Activated CD4-positive, alpha-beta T cell treated with anti-CD3 and anti-CD28 coated beads, Interleukin-2, Interleukin-4, amounts not matched to agents 100 ng/mL and 50 ng/mL, durations not matched to agents 16 hours and 8 hours (primary cell): ENCODE results near the gene RPS14.

Source experiments
- DNase-seq: peaks from one replicate; pipeline ENCODE4 v3.0.0-alpha.2; 2020; ENCODE audit warnings: low spot score

Gene RPS14

DNA sequence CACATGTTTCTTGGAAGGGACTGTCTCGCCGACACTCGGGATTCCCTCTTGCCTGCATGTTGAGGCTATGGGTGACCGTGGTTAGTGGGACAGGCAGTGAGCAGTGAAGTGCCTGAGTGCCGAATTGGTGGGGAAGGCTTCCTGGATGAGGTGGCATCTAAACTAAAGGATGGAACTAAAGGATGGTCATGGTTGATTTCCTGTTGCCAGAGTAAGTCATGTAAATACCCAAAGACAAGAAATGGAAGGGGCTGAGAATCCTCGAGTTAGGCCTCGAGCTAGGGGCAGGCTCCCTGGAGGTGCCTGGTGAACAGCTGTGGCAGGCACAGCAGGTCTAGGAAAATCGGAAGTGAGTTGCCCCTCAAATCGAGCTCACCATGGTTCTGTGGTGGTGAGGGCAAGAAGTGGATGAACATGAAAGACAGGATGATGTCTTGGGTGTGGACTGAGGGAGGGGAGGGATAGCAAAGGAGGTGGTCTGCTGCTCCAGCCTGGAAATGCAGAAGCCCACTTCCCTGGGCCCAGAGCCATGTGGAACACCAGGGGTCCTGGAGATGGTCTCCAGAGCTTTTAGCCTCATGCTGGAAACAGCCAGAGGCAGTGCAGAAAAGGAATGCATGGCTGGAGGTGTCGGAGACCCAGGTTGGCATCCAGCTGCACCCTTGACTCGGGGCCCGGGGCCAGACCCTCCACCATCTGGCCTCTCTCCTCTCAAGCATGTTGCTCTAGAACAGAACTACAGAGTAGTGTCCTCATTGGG is 49.0 kb downstream of the RPS14 start:
- no peak for DNase-seq

- DNase-seq: no peak
Observed at GRCh38 chr5:150399524-150400211, 49.9 kb downstream of the RPS14 start.

- no peak for DNase-seq
Observed at GRCh38 chr5:150398722-150399523, 50.6 kb downstream of the RPS14 start.

DNA sequence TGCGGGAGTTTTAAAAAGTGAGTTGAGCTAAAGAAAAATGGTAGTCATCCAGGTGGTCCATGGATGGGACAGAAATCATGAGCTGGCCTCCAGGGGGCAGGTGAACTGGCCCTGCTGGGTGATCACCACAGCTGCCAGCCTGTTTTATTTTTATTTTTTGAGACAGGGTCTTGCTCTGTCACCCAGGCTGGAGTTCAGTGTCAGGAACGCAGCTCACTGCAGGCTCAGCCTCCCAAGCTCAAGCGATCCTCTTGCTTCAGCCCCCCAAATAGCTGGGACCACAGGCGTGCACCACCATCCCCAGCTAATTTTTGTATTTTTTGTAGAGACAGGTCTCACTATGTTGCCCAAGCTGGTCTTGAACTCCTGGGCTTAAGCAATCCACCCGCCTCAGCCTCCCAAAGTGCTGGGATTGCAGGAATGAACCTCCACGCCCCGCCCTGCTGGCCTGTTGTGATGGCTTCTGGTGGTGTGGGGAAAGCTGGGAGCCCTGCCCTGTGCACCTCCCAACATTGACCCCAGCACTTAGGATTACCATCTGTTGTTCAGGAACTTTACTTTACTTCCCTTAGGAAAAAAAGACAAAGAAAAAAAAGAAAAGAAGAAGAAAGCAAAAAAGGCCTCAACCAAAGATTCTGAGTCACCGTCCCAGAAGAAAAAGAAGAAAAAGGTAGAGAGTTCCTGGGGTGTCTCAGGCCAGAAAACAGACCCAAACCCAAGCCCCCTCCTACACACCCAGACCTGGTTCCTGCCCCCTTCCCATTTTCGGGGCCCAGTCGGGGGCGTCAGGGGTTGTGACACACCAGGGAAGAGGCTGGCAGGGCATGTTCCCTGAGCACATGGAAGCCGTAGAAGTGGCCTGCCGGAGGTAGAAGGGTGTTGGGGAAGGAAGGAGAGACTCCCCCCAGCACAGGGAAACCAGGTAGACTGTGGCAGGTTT is 51.5 kb downstream of the RPS14 start:
- DNase-seq: no peak

DNA sequence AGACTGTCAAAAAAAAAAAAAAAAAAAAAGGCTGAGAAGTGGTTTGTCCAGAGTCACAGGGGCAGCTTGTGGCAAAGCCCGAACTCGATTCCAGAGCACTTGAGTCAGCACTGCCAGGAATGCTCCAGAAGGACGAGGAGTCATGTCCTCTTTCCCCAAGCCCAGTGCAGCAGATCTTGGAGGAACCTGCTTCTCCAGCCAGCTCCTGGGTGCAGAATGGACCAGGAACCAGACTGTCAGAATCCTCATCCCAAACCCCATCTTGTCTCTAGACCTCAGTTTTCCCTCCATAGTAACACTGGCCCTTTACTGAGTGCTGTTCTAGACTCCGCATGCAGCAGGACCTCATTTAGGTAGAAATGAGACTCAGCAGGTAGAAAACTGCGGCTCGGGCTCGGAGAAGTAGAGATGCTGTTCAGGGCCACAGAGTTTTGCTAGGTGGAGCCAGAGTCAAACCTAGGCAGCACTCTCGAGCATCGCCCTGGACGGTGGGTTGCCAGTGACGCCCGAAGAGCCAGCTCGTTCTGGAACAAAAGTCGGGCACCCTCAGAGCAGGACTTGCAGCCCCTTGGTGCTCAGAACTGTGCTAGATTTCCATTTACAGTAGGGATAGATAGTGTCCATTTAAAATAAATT is 52.3 kb downstream of the RPS14 start:
- DNase-seq: no peak

DNA sequence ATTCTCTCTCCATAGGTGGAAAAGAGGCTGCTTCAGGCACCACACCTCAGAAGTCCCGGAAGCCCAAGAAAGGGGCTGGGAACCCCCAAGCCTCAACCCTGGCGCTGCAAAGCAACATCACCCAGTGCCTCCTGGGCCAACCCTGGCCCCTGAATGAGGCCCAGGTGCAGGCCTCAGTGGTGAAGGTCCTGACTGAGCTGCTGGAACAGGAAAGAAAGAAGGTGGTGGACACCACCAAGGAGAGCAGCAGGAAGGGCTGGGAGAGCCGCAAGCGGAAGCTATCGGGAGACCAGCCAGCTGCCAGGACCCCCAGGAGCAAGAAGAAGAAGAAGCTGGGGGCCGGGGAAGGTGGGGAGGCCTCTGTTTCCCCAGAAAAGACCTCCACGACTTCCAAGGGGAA is 53.3 kb downstream of the RPS14 start:
- DNase-seq: no peak

DNA sequence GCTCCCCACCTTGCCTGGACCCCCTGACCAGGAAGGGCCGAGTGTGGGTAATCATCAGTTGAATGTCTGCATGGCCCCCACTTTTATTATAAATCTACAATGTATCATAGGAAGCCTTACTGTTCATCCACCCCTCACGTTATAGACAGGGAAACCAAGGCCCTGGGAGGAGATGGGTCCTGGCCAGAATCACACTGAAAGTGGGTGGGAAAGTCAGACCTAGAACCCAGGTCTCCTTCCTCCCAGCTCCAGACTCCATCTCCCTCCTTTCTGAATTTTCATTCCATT is 53.9 kb downstream of the RPS14 start:
- no peak for DNase-seq

GRCh38 chr5:150394912-150395687 is 54.4 kb downstream of the RPS14 start:
- no peak for DNase-seq

DNA sequence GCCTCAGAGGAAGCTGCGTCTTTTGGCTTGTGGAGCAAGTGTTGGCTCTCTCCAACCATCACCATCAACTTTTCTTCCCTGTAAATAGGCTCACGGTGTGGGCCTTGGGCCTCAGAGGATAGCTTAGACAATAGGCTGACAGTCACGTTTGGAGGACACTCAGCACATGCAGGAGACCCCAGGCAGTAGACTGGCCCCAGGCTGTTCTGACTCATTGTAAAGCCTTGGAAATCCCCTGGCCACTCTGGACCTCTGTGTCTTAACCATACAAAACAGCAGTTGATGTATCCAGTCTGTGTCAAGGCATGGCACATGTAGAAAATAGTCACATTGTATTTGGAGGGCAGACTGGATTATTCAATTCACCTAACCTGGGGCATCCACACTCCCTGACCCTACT is 55.4 kb downstream of the RPS14 start:
- DNase-seq: no peak

- DNase-seq: no peak
Observed at GRCh38 chr5:150393096-150393645, 56.4 kb downstream of the RPS14 start.

GRCh38 chr5:150392680-150393079 is 56.9 kb downstream of the RPS14 start:
- no peak for DNase-seq
